ENCODE measurements around the gene KLF13.

Gene KLF13

GRCh38 chr15:31381801-31382712 is 55.4 kb downstream of the KLF13 start:
- DNase-seq (ENCODE audit: low spot score) = no peak

GRCh38 chr15:31382713-31383045 is 56.0 kb downstream of the KLF13 start:
- DNase-seq (ENCODE audit: low spot score) = no peak

GRCh38 chr15:31383139-31383538 is 56.5 kb downstream of the KLF13 start:
- no peak for DNase-seq (ENCODE audit: low spot score)

GRCh38 chr15:31384568-31384967 is 57.9 kb downstream of the KLF13 start:
- DNase-seq (ENCODE audit: low spot score) = no peak

- no peak for DNase-seq (ENCODE audit: low spot score)
Observed at GRCh38 chr15:31385736-31386135, 59.1 kb downstream of the KLF13 start.

- peak; percentile 19 for DNase-seq (ENCODE audit: low spot score)
Observed at GRCh38 chr15:31387092-31387478, 60.5 kb downstream of the KLF13 start.

GRCh38 chr15:31387479-31388118 is 61.0 kb downstream of the KLF13 start:
- peak; percentile 65 for DNase-seq (ENCODE audit: low spot score)

- DNase-seq (ENCODE audit: low spot score) = no peak
Observed at GRCh38 chr15:31389576-31389975, 62.9 kb downstream of the KLF13 start.

- DNase-seq (ENCODE audit: low spot score) = no peak
Observed at GRCh38 chr15:31390029-31390428, 63.4 kb downstream of the KLF13 start.

- no peak for DNase-seq (ENCODE audit: low spot score)
Observed at GRCh38 chr15:31390777-31391486, 64.3 kb downstream of the KLF13 start.

GRCh38 chr15:31391687-31392671 is 65.3 kb downstream of the KLF13 start:
- DNase-seq (ENCODE audit: low spot score) = peak; percentile 70

GRCh38 chr15:31392761-31393401 is 66.2 kb downstream of the KLF13 start:
- no peak for DNase-seq (ENCODE audit: low spot score)

- no peak for DNase-seq (ENCODE audit: low spot score)
Observed at GRCh38 chr15:31393444-31394091, 66.9 kb downstream of the KLF13 start.

- peak; percentile 96 for DNase-seq (ENCODE audit: low spot score)
Observed at GRCh38 chr15:31396881-31397560, 70.4 kb downstream of the KLF13 start.

GRCh38 chr15:31397851-31398661 is 71.4 kb downstream of the KLF13 start:
- peak; percentile 54 for DNase-seq (ENCODE audit: low spot score)

GRCh38 chr15:31398677-31399301 is 72.2 kb downstream of the KLF13 start:
- DNase-seq (ENCODE audit: low spot score) = peak; percentile 80

- DNase-seq (ENCODE audit: low spot score) = no peak
Observed at GRCh38 chr15:31399544-31400171, 73.0 kb downstream of the KLF13 start.
